ENCODE measurements around the gene LRRC1.

- TF ChIP-seq, protein P1, sequence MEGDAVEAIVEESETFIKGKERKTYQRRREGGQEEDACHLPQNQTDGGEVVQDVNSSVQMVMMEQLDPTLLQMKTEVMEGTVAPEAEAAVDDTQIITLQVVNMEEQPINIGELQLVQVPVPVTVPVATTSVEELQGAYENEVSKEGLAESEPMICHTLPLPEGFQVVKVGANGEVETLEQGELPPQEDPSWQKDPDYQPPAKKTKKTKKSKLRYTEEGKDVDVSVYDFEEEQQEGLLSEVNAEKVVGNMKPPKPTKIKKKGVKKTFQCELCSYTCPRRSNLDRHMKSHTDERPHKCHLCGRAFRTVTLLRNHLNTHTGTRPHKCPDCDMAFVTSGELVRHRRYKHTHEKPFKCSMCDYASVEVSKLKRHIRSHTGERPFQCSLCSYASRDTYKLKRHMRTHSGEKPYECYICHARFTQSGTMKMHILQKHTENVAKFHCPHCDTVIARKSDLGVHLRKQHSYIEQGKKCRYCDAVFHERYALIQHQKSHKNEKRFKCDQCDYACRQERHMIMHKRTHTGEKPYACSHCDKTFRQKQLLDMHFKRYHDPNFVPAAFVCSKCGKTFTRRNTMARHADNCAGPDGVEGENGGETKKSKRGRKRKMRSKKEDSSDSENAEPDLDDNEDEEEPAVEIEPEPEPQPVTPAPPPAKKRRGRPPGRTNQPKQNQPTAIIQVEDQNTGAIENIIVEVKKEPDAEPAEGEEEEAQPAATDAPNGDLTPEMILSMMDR (IDR thresholded peaks at IDR 0.05; ENCODE audit: insufficient read depth, low read depth, low read length) = no peak
- TF ChIP-seq EZH2 (IDR thresholded peaks at IDR 0.05; ENCODE audit: insufficient read depth, low read length) = no peak
These were observed 136.3 kb downstream of the LRRC1 start for GRCh38 chr6:53931086-53931485.

Measured in astrocyte (in vitro differentiated cells and primary cell).